RWPE2 (cell line): ENCODE data around the gene GFOD2.
A peak's percentile ranks its signal among the peaks of the same experiment; 100 is the strongest.

Source experiments
- ATAC-seq: fragments of 200-7000 bp; cut with Tn5 transposase; 3 replicates; pipeline ENCODE4 v1.9.1; 2021; ENCODE audit warnings: low read depth
- DNase-seq: peaks from one replicate; pipeline ENCODE4 v3.0.0-alpha.2; 2020; ENCODE audit warnings: low spot score
- H3K27ac ChIP-seq: fragments of 450-650 bp; 2 replicates; pipeline ENCODE4 v1.5.1; 2017; ENCODE audit warnings: mild to moderate bottlenecking; ENCODE audit not compliant: poor library complexity, severe bottlenecking
- H3K27me3 ChIP-seq: fragments of 250-450 bp; sonication (Bioruptor Pico); 2 replicates; pipeline ENCODE4 v1.5.1; 2021; ENCODE audit warnings: mild to moderate bottlenecking, moderate library complexity; ENCODE audit not compliant: insufficient read depth, poor library complexity, severe bottlenecking
- H3K36me3 ChIP-seq: fragments of 250-450 bp; sonication (Bioruptor Pico); 2 replicates; pipeline ENCODE4 v1.5.1; 2020; ENCODE audit warnings: low read depth, mild to moderate bottlenecking, moderate library complexity
- H3K4me1 ChIP-seq: fragments of 250-450 bp; sonication (Bioruptor Pico); 2 replicates; pipeline ENCODE4 v1.5.1; 2021; ENCODE audit warnings: mild to moderate bottlenecking, moderate library complexity; ENCODE audit not compliant: insufficient read depth, poor library complexity, severe bottlenecking
- H3K4me3 ChIP-seq: fragments of 250-450 bp; sonication (Bioruptor Pico); 2 replicates; pipeline ENCODE4 v1.5.1; 2021; ENCODE audit warnings: mild to moderate bottlenecking, moderate library complexity; ENCODE audit not compliant: severe bottlenecking
- H3K9me3 ChIP-seq: fragments of 250-450 bp; sonication (Bioruptor Pico); 2 replicates; pipeline ENCODE4 v1.5.1; 2021; ENCODE audit warnings: mild to moderate bottlenecking, moderate library complexity; ENCODE audit not compliant: severe bottlenecking
- TF ChIP-seq, protein P1 (sequence below): fragments of 450-650 bp; IDR thresholded peaks from one replicate; pipeline ENCODE4 v1.5.1; 2017; ENCODE audit warnings: mild to moderate bottlenecking, moderate library complexity; ENCODE audit not compliant: poor library complexity, severe bottlenecking

The GFOD2 gene

DNA sequence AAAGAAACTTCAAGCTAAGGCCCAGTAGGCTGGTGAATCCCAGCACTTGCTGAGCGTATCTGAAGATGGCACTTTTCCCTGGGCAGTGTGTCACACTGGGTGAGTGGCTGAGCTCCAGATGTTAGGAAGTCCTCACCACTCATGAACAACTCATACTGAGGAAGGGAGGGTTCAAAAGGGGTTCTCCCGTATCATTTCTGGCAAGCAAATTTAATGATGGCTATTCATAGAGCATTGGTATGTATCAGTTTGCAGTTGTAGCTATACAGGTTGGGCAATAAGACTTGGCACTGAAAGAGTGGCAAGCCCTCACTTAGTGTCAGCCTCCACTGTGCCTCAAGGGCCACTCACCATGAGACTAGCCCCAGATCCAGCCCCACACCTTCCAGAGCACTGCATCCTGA lies 10.7 kb downstream of the GFOD2 start:
- Histone ChIP-seq H3K9me3 (no peaks in the 10 kb centered on the region), H3K4me1 (no peaks in the 10 kb centered on the region), H3K36me3 (peaks cover 2% of the 10 kb centered on the region), H3K27me3 (no peaks in the 10 kb centered on the region), H3K4me3 (no peak overlapping the region), H3K27ac (no peak overlapping the region)
- ATAC-seq (peak; percentile 12; the same call in 1 of the 3 replicates), DNase-seq (no peak)
- TF ChIP-seq, protein P1, sequence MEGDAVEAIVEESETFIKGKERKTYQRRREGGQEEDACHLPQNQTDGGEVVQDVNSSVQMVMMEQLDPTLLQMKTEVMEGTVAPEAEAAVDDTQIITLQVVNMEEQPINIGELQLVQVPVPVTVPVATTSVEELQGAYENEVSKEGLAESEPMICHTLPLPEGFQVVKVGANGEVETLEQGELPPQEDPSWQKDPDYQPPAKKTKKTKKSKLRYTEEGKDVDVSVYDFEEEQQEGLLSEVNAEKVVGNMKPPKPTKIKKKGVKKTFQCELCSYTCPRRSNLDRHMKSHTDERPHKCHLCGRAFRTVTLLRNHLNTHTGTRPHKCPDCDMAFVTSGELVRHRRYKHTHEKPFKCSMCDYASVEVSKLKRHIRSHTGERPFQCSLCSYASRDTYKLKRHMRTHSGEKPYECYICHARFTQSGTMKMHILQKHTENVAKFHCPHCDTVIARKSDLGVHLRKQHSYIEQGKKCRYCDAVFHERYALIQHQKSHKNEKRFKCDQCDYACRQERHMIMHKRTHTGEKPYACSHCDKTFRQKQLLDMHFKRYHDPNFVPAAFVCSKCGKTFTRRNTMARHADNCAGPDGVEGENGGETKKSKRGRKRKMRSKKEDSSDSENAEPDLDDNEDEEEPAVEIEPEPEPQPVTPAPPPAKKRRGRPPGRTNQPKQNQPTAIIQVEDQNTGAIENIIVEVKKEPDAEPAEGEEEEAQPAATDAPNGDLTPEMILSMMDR: no peak

DNA sequence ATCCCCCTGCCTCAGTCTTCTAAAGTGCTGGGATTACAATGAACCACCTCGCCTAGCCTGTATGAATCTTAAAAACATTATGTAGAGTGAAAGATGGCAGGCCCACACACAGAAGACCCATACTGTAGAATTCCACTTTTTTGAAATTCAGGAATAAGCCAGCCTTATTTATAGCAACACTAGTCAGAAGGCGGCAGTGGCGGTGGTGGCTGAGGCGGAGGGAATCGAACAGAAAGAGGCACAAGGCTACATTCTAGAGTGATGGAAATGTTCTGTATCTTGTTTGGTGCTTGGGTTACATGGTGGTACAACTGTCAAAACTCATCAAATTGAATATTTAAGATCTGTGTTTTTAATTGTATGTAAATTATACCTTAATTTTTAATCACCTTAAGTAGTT lies 11.3 kb downstream of the GFOD2 start:
- Histone ChIP-seq H3K4me3 (no peak overlapping the region), H3K4me1 (no peaks in the 10 kb centered on the region), H3K27ac (no peak overlapping the region), H3K36me3 (no peaks in the 10 kb centered on the region; the same call in none of the 2 replicates), H3K27me3 (no peaks in the 10 kb centered on the region), H3K9me3 (no peaks in the 10 kb centered on the region)
- TF ChIP-seq, protein P1: no peak
- ATAC-seq: no peak
- no peak for DNase-seq

DNA sequence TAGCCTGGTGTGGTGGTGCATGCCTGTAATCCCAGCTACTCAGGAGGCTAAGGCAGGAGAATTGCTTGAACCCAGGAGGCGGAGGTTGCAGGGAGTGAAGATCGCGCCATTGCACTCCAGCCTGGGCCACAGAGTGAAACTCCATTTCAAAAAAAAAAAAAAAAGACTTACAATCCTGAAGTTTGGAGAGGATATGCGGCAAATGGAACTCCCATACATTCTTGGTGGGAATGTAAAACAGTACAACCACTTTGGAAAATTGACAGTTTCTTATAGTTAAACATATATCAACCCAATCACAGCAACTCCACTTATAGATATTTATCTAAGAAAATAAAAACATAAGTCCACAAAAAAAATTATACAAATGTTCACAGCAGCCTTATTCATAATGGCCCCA lies 11.9 kb downstream of the GFOD2 start:
- no peak for ATAC-seq
- Histone ChIP-seq H3K36me3 (no peaks in the 10 kb centered on the region; the same call in none of the 2 replicates), H3K4me1 (no peaks in the 10 kb centered on the region), H3K27ac (no peak overlapping the region), H3K9me3 (no peaks in the 10 kb centered on the region), H3K27me3 (no peaks in the 10 kb centered on the region), H3K4me3 (no peak overlapping the region)
- no peak for DNase-seq
- TF ChIP-seq, protein P1: no peak

GRCh38 chr16:67704110-67704509 lies 15.0 kb downstream of the GFOD2 start:
- H3K27ac ChIP-seq: no peak overlapping the region
- DNase-seq (no peak), ATAC-seq (no peak)
- no peaks in the 10 kb centered on the region for H3K9me3 ChIP-seq
- no peaks in the 10 kb centered on the region for H3K4me1 ChIP-seq
- H3K4me3 ChIP-seq: no peak overlapping the region
- H3K27me3 ChIP-seq: no peaks in the 10 kb centered on the region
- peaks cover 4% of the 10 kb centered on the region for H3K36me3 ChIP-seq
- TF ChIP-seq, protein P1: no peak

DNA sequence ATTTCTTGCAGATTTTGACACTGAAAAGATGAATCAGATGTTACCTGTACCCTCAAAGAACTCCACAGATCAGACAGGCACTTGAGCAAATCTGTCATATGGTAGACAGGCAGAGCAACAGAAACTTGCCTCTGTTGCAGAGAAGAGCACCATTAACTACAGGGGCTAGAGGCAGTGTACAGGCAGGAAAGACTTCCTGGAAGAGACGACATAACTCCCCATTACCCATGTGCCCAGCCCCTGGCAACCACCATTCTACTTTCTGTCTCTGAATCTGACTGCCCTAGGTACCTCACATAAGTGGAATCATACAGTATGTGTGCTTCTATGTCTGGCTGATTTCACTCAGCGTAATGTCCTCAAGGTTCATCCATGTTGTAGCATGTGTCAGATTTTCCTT lies 15.5 kb downstream of the GFOD2 start:
- no peaks in the 10 kb centered on the region for H3K4me1 ChIP-seq
- no peak for DNase-seq

More for the DNA sequence above, 15.5 kb downstream of the GFOD2 start:
- TF ChIP-seq, protein P1: no peak
- Histone ChIP-seq H3K4me3 (no peak overlapping the region), H3K9me3 (no peaks in the 10 kb centered on the region), H3K36me3 (peaks cover 9% of the 10 kb centered on the region), H3K27me3 (no peaks in the 10 kb centered on the region), H3K27ac (no peak overlapping the region)
- no peak for ATAC-seq
